Hepatocyte (in vitro differentiated cells): ENCODE results near the gene THSD7B. TPM values are rescaled to one million over a fixed set of nuclear protein-coding genes. Genes with fewer than 3 reads are reported as not detected.

ENCODE experiments used
- DNase-seq: peaks from one replicate; pipeline ENCODE4 v3.0.0-alpha.2; 2016; ENCODE audit warnings: low spot score
- H2AFZ ChIP-seq: fragments of 200-600 bp; sonication (generic); 2 replicates; pipeline ENCODE4 v1.6.0; 2016; ENCODE audit warnings: antibody characterized with exemption, mild to moderate bottlenecking
- H3K27ac ChIP-seq: fragments of 200-600 bp; sonication (generic); 2 replicates; pipeline ENCODE4 v1.5.1; 2016; ENCODE audit warnings: mild to moderate bottlenecking
- H3K27me3 ChIP-seq: fragments of 200-600 bp; sonication (generic); 2 replicates; pipeline ENCODE4 v1.6.1; 2016
- H3K36me3 ChIP-seq: fragments of 200-600 bp; sonication (generic); replicated peaks from 2 replicates; pipeline ENCODE4 v1.5.1; 2016; ENCODE audit warnings: low read depth; ENCODE audit not compliant: insufficient read depth
- H3K4me1 ChIP-seq: fragments of 200-600 bp; sonication (generic); 2 replicates; pipeline ENCODE4 v1.5.1; 2016; ENCODE audit warnings: mild to moderate bottlenecking, moderate library complexity; ENCODE audit not compliant: insufficient read depth
- H3K4me2 ChIP-seq: fragments of 200-600 bp; sonication (generic); 2 replicates; pipeline ENCODE4 v1.6.0; 2016
- H3K4me3 ChIP-seq: fragments of 200-600 bp; sonication (generic); 2 replicates; pipeline ENCODE4 v1.5.1; 2016; ENCODE audit warnings: mild to moderate bottlenecking
- H3K79me2 ChIP-seq: fragments of 200-600 bp; sonication (generic); 2 replicates; pipeline ENCODE4 v1.6.0; 2017; ENCODE audit warnings: mild to moderate bottlenecking
- H3K9me2 ChIP-seq: fragments of 200-600 bp; sonication (generic); replicated peaks from 2 replicates; pipeline ENCODE4 v1.6.0; 2017; ENCODE audit warnings: mild to moderate bottlenecking; ENCODE audit not compliant: insufficient read depth
- H3K9me3 ChIP-seq: fragments of 200-600 bp; sonication (generic); 2 replicates; pipeline ENCODE4 v1.5.1; 2016; ENCODE audit warnings: low read depth, mild to moderate bottlenecking
- H4K20me1 ChIP-seq: fragments of 200-600 bp; sonication (generic); 2 replicates; pipeline ENCODE4 v1.6.0; 2016; ENCODE audit warnings: mild to moderate bottlenecking; ENCODE audit not compliant: insufficient read depth, poor library complexity, severe bottlenecking
- EZH2 ChIP-seq: fragments of 200-600 bp; sonication (generic); IDR thresholded peaks from 2 replicates; pipeline ENCODE4 v1.6.1; 2016; ENCODE audit warnings: antibody characterized with exemption, mild to moderate bottlenecking, borderline replicate concordance
- EZH2phosphoT487 ChIP-seq: fragments of 200-600 bp; sonication (generic); IDR thresholded peaks from one replicate; pipeline ENCODE4 v1.6.1; 2018; ENCODE audit warnings: antibody characterized with exemption, mild to moderate bottlenecking, low read depth, moderate library complexity; ENCODE audit not compliant: unreplicated experiment, severe bottlenecking
- WGBS: methylation state at CpG from one replicate; pipeline ENCODE4 v1.1.6; 2016; ENCODE audit warnings: low lambda C conversion rate; ENCODE audit errors: missing lambda C conversion rate; 5-methylcytosine and 5-hydroxymethylcytosine counted together
- polyA plus RNA-seq: library from polyadenylated mRNA; unstranded; fragments of >200 nt; fragmentation: Nextera tagmentation; extraction: Ambion mirVana; gene quantifications from 2 replicates; pipeline ENCODE4 v1.2.1, GENCODE V29; 2016
- total RNA-seq: library from RNA; depleted of rRNA; stranded (reverse); fragments of >200 nt; gene quantifications from 2 replicates; pipeline ENCODE4 v1.2.3, GENCODE V29; 2014
- TF ChIP-seq, protein P1 (sequence below): fragments of 200-600 bp; sonication (generic); IDR thresholded peaks from 2 replicates; pipeline ENCODE4 v1.5.1; 2016; ENCODE audit warnings: antibody characterized with exemption, mild to moderate bottlenecking; ENCODE audit not compliant: poor library complexity

THSD7B gene
- total and polyA plus RNA-seq, 2 experiments from 2014 or later, result 0.48 to 5.7 TPM

DNA sequence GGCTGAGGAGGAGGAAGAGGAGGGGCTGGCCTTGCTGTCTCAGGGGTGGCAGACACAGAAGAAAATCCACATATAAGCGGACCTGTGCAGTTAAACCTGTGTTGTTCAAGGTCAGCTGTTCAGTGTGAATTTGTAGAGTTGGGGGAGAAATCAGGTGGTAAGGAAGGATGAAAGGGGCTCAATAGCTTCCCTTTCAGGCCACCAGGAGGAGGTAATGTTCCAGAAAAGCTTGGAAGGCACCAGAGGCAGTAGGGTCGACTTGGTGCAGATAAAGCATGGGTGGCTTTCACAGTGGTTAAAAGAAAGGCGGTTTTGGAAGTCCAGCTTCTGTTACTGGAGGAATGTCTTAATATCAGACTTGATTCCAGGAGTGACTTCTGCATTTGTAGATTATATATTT is 167.4 kb downstream of the THSD7B start:
- no peak overlapping the region for H3K27ac ChIP-seq
- TF ChIP-seq, protein P1, sequence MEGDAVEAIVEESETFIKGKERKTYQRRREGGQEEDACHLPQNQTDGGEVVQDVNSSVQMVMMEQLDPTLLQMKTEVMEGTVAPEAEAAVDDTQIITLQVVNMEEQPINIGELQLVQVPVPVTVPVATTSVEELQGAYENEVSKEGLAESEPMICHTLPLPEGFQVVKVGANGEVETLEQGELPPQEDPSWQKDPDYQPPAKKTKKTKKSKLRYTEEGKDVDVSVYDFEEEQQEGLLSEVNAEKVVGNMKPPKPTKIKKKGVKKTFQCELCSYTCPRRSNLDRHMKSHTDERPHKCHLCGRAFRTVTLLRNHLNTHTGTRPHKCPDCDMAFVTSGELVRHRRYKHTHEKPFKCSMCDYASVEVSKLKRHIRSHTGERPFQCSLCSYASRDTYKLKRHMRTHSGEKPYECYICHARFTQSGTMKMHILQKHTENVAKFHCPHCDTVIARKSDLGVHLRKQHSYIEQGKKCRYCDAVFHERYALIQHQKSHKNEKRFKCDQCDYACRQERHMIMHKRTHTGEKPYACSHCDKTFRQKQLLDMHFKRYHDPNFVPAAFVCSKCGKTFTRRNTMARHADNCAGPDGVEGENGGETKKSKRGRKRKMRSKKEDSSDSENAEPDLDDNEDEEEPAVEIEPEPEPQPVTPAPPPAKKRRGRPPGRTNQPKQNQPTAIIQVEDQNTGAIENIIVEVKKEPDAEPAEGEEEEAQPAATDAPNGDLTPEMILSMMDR, result peak; percentile 58
- no peak for TF ChIP-seq EZH2
- TF ChIP-seq EZH2phosphoT487, result no peak
- H3K9me2 ChIP-seq, result no peaks in the 10 kb centered on the region
- no peak overlapping the region for H3K4me3 ChIP-seq
- no peaks in the 10 kb centered on the region for H4K20me1 ChIP-seq
- H3K9me3 ChIP-seq, result no peaks in the 10 kb centered on the region
- H3K4me1 ChIP-seq, result no peaks in the 10 kb centered on the region
- H2AFZ ChIP-seq, result no peak overlapping the region
- WGBS, result 30% methylated on average over 3 of the region's 3 CpGs
- no peaks in the 10 kb centered on the region for H3K27me3 ChIP-seq
- H3K79me2 ChIP-seq, result no peaks in the 10 kb centered on the region
- DNase-seq, result peak; percentile 47
- H3K36me3 ChIP-seq, result no peaks in the 10 kb centered on the region
- no peak overlapping the region for H3K4me2 ChIP-seq

DNA sequence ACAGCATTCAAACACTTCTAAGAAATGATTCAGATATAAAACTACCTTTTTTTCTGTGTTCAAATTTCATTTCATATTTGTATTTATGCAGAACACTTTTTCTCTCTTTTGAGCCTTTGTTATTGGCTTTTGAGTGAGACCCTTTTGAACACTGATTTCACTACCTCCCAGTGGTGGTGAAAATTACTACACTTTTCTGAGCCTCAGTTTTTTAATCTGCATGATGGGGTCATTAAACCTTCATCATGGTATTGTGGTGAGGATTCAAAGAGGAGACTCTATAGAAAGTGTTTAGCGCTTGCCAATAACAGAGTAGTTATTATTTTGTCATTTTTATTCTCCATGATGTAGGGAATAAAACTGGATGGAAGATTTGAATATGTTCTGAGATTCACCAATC is 169.8 kb downstream of the THSD7B start:
- no peaks in the 10 kb centered on the region for H3K79me2 ChIP-seq
- no peaks in the 10 kb centered on the region for H3K4me1 ChIP-seq
- no peaks in the 10 kb centered on the region for H3K27me3 ChIP-seq
- no peak overlapping the region for H3K4me2 ChIP-seq
- TF ChIP-seq, protein P1, result no peak
- no peak for TF ChIP-seq EZH2
- TF ChIP-seq EZH2phosphoT487, result no peak
- H2AFZ ChIP-seq, result no peak overlapping the region
- no peaks in the 10 kb centered on the region for H3K36me3 ChIP-seq
- no peaks in the 10 kb centered on the region for H3K9me3 ChIP-seq
- no peak overlapping the region for H3K4me3 ChIP-seq
- WGBS, result 93% methylated on average over 1 of the region's 1 CpG
- DNase-seq, result no peak
- H4K20me1 ChIP-seq, result no peaks in the 10 kb centered on the region
- H3K27ac ChIP-seq, result no peak overlapping the region
- no peaks in the 10 kb centered on the region for H3K9me2 ChIP-seq

DNA sequence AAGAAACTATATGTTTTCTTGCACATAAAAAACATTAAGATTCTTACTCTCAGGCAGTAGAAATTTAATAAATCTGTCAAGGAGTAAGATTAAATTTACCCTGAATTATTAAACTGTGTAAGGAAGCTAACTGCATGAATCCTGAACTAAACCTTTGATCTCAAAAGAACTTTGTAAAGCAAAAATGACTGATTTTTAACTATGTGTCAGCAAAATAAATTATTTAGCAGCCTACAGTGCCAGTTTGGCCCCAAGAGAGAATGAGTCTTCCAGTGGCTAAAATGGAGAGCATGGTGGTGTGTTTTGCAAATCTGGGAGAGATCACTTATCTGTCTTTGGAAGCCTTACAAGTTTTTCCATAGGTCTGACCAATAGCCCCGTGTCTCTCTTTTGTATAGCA is 190.7 kb downstream of the THSD7B start:
- Histone ChIP-seq H3K4me1 (no peaks in the 10 kb centered on the region), H3K36me3 (no peaks in the 10 kb centered on the region), H3K79me2 (no peaks in the 10 kb centered on the region), H3K9me3 (no peaks in the 10 kb centered on the region), H3K4me3 (no peak overlapping the region), H2AFZ (no peak overlapping the region), H3K27ac (no peak overlapping the region), H3K9me2 (no peaks in the 10 kb centered on the region), H3K27me3 (no peaks in the 10 kb centered on the region), H3K4me2 (no peak overlapping the region), H4K20me1 (no peaks in the 10 kb centered on the region)
- TF ChIP-seq, protein P1, result no peak
- TF ChIP-seq EZH2, result no peak
- TF ChIP-seq EZH2phosphoT487, result no peak
- WGBS, result 26% methylated on average over 1 of the region's 1 CpG
- DNase-seq, result no peak

DNA sequence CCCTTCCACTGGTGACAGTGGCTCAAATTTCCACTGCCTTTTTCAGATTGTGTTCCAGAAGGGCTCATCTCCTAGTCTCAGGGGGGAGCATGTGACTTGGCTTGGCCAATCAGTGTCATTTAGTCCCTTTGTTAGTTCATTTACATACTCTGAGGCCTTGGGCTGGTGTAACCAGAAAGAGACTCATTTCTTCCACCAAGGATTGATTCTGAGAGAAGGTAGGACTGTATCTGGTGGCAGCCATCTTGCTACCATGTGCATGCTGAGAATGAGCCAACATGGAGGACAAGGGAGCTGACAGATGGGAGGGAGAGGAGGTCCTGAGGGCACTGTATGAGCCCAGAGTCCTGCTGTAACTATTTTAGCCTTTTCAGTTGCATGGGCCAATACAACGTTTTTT is 191.7 kb downstream of the THSD7B start:
- no peak for DNase-seq
- TF ChIP-seq, protein P1, result no peak
- TF ChIP-seq EZH2phosphoT487 (no peak), EZH2 (no peak)
- H3K79me2 ChIP-seq, result no peaks in the 10 kb centered on the region
- 31% methylated on average over 1 of the region's 1 CpG for WGBS
- H3K27ac ChIP-seq, result no peak overlapping the region
- no peaks in the 10 kb centered on the region for H3K9me2 ChIP-seq
- H3K36me3 ChIP-seq, result no peaks in the 10 kb centered on the region
- H3K9me3 ChIP-seq, result no peaks in the 10 kb centered on the region
- no peaks in the 10 kb centered on the region for H4K20me1 ChIP-seq
- H3K4me1 ChIP-seq, result no peaks in the 10 kb centered on the region
- no peaks in the 10 kb centered on the region for H3K27me3 ChIP-seq
- H3K4me3 ChIP-seq, result no peak overlapping the region
- no peak overlapping the region for H3K4me2 ChIP-seq
- H2AFZ ChIP-seq, result no peak overlapping the region
